HG03103 (cell line): ENCODE results near the gene CDH4.
"Not testable (repeated sequence)": the region's sequence is repeated elsewhere in the genome, so short reads cannot be mapped to it uniquely, and the experiment has no call there.

ENCODE experiments used
- ATAC-seq: cut with Tn5 transposase; IDR thresholded peaks from one replicate; pipeline ENCODE4 v1.9.1; 2021; ENCODE audit warnings: low read depth; ENCODE audit not compliant: unreplicated experiment

The CDH4 gene

GRCh38 chr20:61979701-61980635, 727.9 kb downstream of the CDH4 start:
- ATAC-seq, result no peak

GRCh38 chr20:61980647-61981583, 728.9 kb downstream of the CDH4 start:
- ATAC-seq, result no peak

DNA sequence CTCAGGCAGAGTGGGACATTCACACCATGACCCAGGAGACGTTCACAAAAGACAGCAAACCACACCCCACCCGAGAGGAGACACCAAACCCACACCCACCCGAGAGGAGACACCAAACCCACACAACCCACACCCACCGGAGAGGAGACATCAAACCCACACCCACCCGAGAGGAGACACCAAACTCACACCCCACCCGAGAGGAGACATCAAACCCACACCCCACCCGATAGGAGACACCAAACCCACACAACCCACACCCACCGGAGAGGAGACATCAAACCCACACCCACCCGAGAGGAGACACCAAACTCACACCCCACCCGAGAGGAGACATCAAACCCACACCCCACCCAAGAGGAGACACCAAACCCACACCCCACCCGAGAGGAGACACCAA, 729.6 kb downstream of the CDH4 start:
- not testable (repeated sequence) for ATAC-seq

DNA sequence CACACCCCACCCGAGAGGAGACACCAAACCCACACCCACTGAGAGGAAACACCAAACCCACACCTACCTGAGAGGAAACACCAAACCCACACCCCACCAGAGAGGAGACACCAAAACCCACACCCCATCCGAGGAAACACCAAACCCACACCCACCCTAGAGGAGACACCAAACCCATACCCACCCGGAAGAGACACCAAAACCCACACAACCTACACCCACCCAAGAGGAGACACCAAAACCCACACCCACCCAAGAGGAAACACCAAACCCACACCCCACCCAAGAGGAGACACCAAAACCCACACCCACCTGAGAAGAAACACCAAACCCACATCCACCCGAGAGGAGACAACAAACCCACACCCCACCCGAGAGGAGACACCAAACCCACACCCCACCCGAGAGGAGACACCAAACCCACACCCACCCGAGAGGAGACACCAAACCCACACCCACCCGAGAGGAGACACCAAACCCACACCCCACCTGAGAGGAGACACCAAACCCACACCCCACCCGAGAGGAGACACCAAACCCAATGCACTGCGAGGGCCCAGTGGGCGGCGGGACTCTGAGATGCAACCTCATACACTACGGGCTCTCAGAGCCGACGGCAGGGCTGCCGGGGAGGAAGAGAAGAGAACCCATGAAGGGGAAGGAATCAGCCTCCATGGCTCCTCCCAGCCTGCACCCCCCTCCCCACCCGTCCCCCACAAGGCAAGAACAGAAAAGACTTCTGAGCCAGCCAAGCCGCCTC, 730.3 kb downstream of the CDH4 start:
- ATAC-seq, result no peak

- ATAC-seq, result no peak
These were observed 730.9 kb downstream of the CDH4 start for GRCh38 chr20:61982951-61983315.

GRCh38 chr20:61983965-61984364, 731.9 kb downstream of the CDH4 start:
- ATAC-seq, result no peak

- ATAC-seq, result not testable (repeated sequence)
These were observed 732.4 kb downstream of the CDH4 start for GRCh38 chr20:61984431-61984830.

DNA sequence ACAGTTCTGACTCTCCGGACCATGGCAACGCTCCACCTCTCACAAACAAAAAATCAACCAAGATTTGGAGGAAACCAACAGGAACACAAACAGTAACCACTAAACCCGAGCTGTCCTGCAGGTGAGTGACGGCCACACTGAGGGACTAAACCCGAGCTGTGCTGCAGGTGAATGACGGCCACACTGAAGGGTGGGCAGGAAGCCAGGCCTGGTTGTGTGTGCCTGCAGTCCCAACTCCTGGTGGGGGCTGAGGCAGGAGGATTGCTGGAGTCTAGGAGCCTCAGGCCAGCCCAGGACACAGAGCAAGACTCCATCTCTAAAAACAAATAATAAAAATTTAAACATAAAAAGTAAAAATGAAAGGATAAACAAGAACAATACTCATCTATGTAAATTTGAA, 733.0 kb downstream of the CDH4 start:
- no peak for ATAC-seq

GRCh38 chr20:61986762-61987321, 734.8 kb downstream of the CDH4 start:
- no peak for ATAC-seq

GRCh38 chr20:61988665-61989064, 736.6 kb downstream of the CDH4 start:
- ATAC-seq, result no peak

GRCh38 chr20:61989741-61990140, 737.7 kb downstream of the CDH4 start:
- ATAC-seq, result no peak
